ENCODE measurements around the gene HECTD4. TPM values are rescaled to one million over a fixed set of nuclear protein-coding genes. Genes with fewer than 3 reads are reported as not detected.
A peak's percentile ranks its signal among the peaks of the same experiment; 100 is the strongest.
"Not testable (repeated sequence)": the region's sequence is repeated elsewhere in the genome, so short reads cannot be mapped to it uniquely, and the experiment has no call there.

HECTD4 gene
- total and polyA plus RNA-seq, 9 of the 15 experiments (the other 6 are each of a cell fraction or from before 2014, with no cell fraction given): 3.5 to 33.3 (median 13.5) TPM

- Histone ChIP-seq H4K20me1 (replicated peaks; ENCODE audit: control insufficient read depth, insufficient read depth, low read length) (no peaks in the 10 kb centered on the region), H2AFZ (ENCODE audit: low read depth, low read length) (no peak overlapping the region), H3K9ac (ENCODE audit: insufficient read depth in 1 of 2, low read depth in 2 of 2, low read length in 2 of 2) (no peak overlapping the region), H3K9me1 (ENCODE audit: control insufficient read depth, insufficient read depth, low read length) (no peaks in the 10 kb centered on the region), H3K9me3 (replicated peaks; ENCODE audit: control insufficient read depth, insufficient read depth, low read depth, low read length) (no peaks in the 10 kb centered on the region), H3K36me3 (ENCODE audit: control insufficient read depth, insufficient read depth, low read length) (peaks cover 68% of the 10 kb centered on the region), H3K27ac (ENCODE audit: extremely low read depth, low read depth, low read length) (no peak overlapping the region), H3K4me3 (no peak overlapping the region), H3K4me1 (replicated peaks in 1 of 2; ENCODE audit: control insufficient read depth in 2 of 2, insufficient read depth in 2 of 2, low read length in 2 of 2) (no peaks in the 10 kb centered on the region), H3K27me3 (ENCODE audit: control insufficient read depth in 2 of 2, insufficient read depth in 2 of 2, low read length in 2 of 2) (no peaks in the 10 kb centered on the region), H3K79me2 (ENCODE audit: control insufficient read depth, insufficient read depth, low read length) (no peaks in the 10 kb centered on the region; the same call in 2 of the 3 replicates), H3K4me2 (ENCODE audit: insufficient read depth, low read length) (no peak overlapping the region)
- ATAC-seq (no peak), DNase-seq (ENCODE audit: extremely low read depth in 1 of 4, low spot score in 3 of 4) (no peak), FAIRE-seq (no peak)
- intact Hi-C loops (cut with micrococcal nuclease): no loop called here
- in situ Hi-C loops (cut with MboI): no loop called here
- BruUV-seq (replicated peaks): no TSS peak
- WGBS (ENCODE audit: insufficient coverage, low coverage, missing lambda C conversion rate): 83% methylated on average over 3 of the region's 3 CpGs
- CTCF ChIA-PET (ENCODE audit: low intra/inter-chr PET ratio): no interaction called here
- TF ChIP-seq ZNF316 (IDR thresholded peaks at IDR 0.05) (peak; percentile 55; the same call in 1 of the 2 replicates), GTF2F1 (IDR thresholded peaks at IDR 0.05; ENCODE audit: low read depth, low read length) (no peak), MAFG (tag; conservative IDR thresholded peaks at IDR 0.05) (0 out of 2 replicates have a peak, but pooled peaks have one; percentile 22)
- POLR2A ChIA-PET: interaction anchor here (1.3 kb wide), 1 partner anchor 12 kb away, joined by 3 read pairs; no protein-coding TSS in a partner anchor
Observed at GRCh38 chr12:112226768-112227167, 155.5 kb downstream of the HECTD4 start.

- H3K4me3 ChIP-seq; H3K9ac ChIP-seq (ENCODE audit: insufficient read depth in 1 of 2, low read depth in 2 of 2, low read length in 2 of 2); in situ Hi-C loops (cut with MboI); intact Hi-C loops (cut with micrococcal nuclease); BruUV-seq (replicated peaks); FAIRE-seq; DNase-seq (ENCODE audit: extremely low read depth in 1 of 4, low spot score in 3 of 4); H2AFZ ChIP-seq (ENCODE audit: low read depth, low read length); H3K4me2 ChIP-seq (ENCODE audit: insufficient read depth, low read length); H3K79me2 ChIP-seq (ENCODE audit: control insufficient read depth, insufficient read depth, low read length); H3K27me3 ChIP-seq (ENCODE audit: control insufficient read depth in 2 of 2, insufficient read depth in 2 of 2, low read length in 2 of 2); H3K9me3 ChIP-seq (replicated peaks; ENCODE audit: control insufficient read depth, insufficient read depth, low read depth, low read length); CTCF ChIA-PET (ENCODE audit: low intra/inter-chr PET ratio); H4K20me1 ChIP-seq (replicated peaks; ENCODE audit: control insufficient read depth, insufficient read depth, low read length); POLR2A ChIA-PET; ATAC-seq; H3K4me1 ChIP-seq (replicated peaks in 1 of 2; ENCODE audit: control insufficient read depth in 2 of 2, insufficient read depth in 2 of 2, low read length in 2 of 2); H3K9me1 ChIP-seq (ENCODE audit: control insufficient read depth, insufficient read depth, low read length); H3K27ac ChIP-seq (ENCODE audit: extremely low read depth, low read depth, low read length): not testable (repeated sequence)
- 80% methylated on average over 7 of the region's 7 CpGs for WGBS (ENCODE audit: insufficient coverage, low coverage, missing lambda C conversion rate)
- peak; percentile 56; the same call in 1 of the 2 replicates for TF ChIP-seq CTBP1 (IDR thresholded peaks at IDR 0.05; ENCODE audit: borderline replicate concordance)
- peaks cover 29% of the 10 kb centered on the region; the same call in 1 of the 3 replicates for H3K36me3 ChIP-seq (ENCODE audit: control insufficient read depth, insufficient read depth, low read length)
Observed at GRCh38 chr12:112220628-112221027, 161.6 kb downstream of the HECTD4 start.

All from K562 (cell line).